Natural killer cell (primary cell): Measurements from ENCODE around the gene SMARCAL1. TPM values are rescaled to one million over a fixed set of nuclear protein-coding genes. Genes with fewer than 3 reads are reported as not detected.

Experiments
- ATAC-seq, 3 donors: fragments of 150-1000 bp in 2 of 3; fragments of 200-7000 bp in 1 of 3; cut with Tn5 transposase; 1 replicate in 1 of 3; 2 replicates in 2 of 3; pipeline ENCODE4 v1.10.0; 2021; ENCODE audit warnings: mild to moderate bottlenecking in 2 of 3, moderate library complexity in 2 of 3
- DNase-seq, 2 donors: peaks; one replicate each; pipeline versions ENCODE4 v3.0.0 to v3.0.0-alpha.2; 2013 to 2021; ENCODE audit warnings: mixed read lengths in 1 of 2
- H3K27ac ChIP-seq: one replicate; pipeline ENCODE4 v1.5.1; 2013; ENCODE audit warnings: mild to moderate bottlenecking, low read length
- H3K27me3 ChIP-seq: one replicate; pipeline ENCODE4 v1.6.1; 2013; ENCODE audit warnings: low read length; ENCODE audit not compliant: control insufficient read depth, insufficient read depth
- H3K36me3 ChIP-seq: one replicate; pipeline ENCODE4 v1.6.1; 2013; ENCODE audit warnings: low read length; ENCODE audit not compliant: control insufficient read depth, insufficient read depth
- H3K4me1 ChIP-seq: one replicate; pipeline ENCODE4 v1.6.1; 2013; ENCODE audit warnings: low read length; ENCODE audit not compliant: control insufficient read depth, insufficient read depth
- H3K4me3 ChIP-seq: one replicate; pipeline ENCODE4 v1.5.1; 2013; ENCODE audit warnings: low read length
- H3K9me3 ChIP-seq: one replicate; pipeline ENCODE4 v1.6.1; 2013; ENCODE audit warnings: low read length; ENCODE audit not compliant: control insufficient read depth, insufficient read depth
- H3K27ac Mint-ChIP-seq, 2 donors: one replicate each; pipeline ENCODE4 v1.8.0; 2022; ENCODE audit warnings: mild to moderate bottlenecking in 2 of 2, mixed read lengths in 2 of 2, moderate library complexity in 1 of 2
- H3K27me3 Mint-ChIP-seq, 2 donors: one replicate each; pipeline ENCODE4 v1.8.0; 2022; ENCODE audit warnings: low read depth in 2 of 2, mixed read lengths in 2 of 2
- H3K36me3 Mint-ChIP-seq: one replicate; pipeline ENCODE4 v1.8.0; 2022; ENCODE audit warnings: mixed read lengths
- H3K4me1 Mint-ChIP-seq, 2 donors: one replicate each; pipeline ENCODE4 v1.8.0; 2022; ENCODE audit warnings: mixed read lengths in 2 of 2
- H3K4me3 Mint-ChIP-seq: one replicate; pipeline ENCODE4 v1.8.0; 2022; ENCODE audit warnings: mild to moderate bottlenecking, moderate library complexity, mixed read lengths
- H3K9me3 Mint-ChIP-seq, 2 donors: one replicate each; pipeline ENCODE4 v1.8.0; 2022; ENCODE audit warnings: mixed read lengths in 2 of 2
- WGBS: methylation state at CpG from one replicate; pipeline ENCODE4 v1.1.7; 2013; ENCODE audit warnings: missing lambda C conversion rate; ENCODE audit not compliant: insufficient coverage; 5-methylcytosine and 5-hydroxymethylcytosine counted together
- intact Hi-C: fragments of 100-400 bp; cut with micrococcal nuclease; formaldehyde crosslinking; loops from one replicate; pipeline ENCODE4 v1.14.2; 2022
- total RNA-seq, 4 donors: library from RNA; stranded (reverse); fragments of 120-200 nt in 1 of 4; gene quantifications; one replicate each; pipeline versions ENCODE4 v1.2.3 to v1.2.4, GENCODE V29; 2013 to 2022
- TF ChIP-seq, protein P1 (sequence below): fragments of 200-600 bp; IDR thresholded peaks from one replicate; pipeline ENCODE4 v1.8.0; 2022; ENCODE audit warnings: antibody characterized with exemption

The SMARCAL1 gene
- total RNA-seq, 3 donors from 2014 or later (not counting 1 experiment from before 2014, with no cell fraction given): 18.7 to 25.6 (median 22.8) TPM

GRCh38 chr2:216408426-216409290 is 3.6 kb upstream of the SMARCAL1 start:
- H3K4me1 ChIP-seq: peaks cover 13% of the 10 kb centered on the region
- DNase-seq (no peak), ATAC-seq (no peak)
- Mint-ChIP-seq H3K4me1 (peaks cover 12 to 16% of the 10 kb centered on the region in 2 donors), H3K27ac (no peak overlapping the region), H3K4me3 (no peak overlapping the region), H3K27me3 (peaks cover 0 to 6% of the 10 kb centered on the region in 2 donors), H3K36me3 (no peaks in the 10 kb centered on the region), H3K9me3 (no peaks in the 10 kb centered on the region)
- H3K36me3 ChIP-seq: no peaks in the 10 kb centered on the region
- no peaks in the 10 kb centered on the region for H3K9me3 ChIP-seq
- H3K27me3 ChIP-seq: no peaks in the 10 kb centered on the region
- TF ChIP-seq, protein P1, sequence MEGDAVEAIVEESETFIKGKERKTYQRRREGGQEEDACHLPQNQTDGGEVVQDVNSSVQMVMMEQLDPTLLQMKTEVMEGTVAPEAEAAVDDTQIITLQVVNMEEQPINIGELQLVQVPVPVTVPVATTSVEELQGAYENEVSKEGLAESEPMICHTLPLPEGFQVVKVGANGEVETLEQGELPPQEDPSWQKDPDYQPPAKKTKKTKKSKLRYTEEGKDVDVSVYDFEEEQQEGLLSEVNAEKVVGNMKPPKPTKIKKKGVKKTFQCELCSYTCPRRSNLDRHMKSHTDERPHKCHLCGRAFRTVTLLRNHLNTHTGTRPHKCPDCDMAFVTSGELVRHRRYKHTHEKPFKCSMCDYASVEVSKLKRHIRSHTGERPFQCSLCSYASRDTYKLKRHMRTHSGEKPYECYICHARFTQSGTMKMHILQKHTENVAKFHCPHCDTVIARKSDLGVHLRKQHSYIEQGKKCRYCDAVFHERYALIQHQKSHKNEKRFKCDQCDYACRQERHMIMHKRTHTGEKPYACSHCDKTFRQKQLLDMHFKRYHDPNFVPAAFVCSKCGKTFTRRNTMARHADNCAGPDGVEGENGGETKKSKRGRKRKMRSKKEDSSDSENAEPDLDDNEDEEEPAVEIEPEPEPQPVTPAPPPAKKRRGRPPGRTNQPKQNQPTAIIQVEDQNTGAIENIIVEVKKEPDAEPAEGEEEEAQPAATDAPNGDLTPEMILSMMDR: no peak
- intact Hi-C loops: no loop called here
- WGBS: 86% methylated on average over 10 of the region's 11 CpGs
- no peak overlapping the region for H3K4me3 ChIP-seq
- no peak overlapping the region for H3K27ac ChIP-seq

DNA sequence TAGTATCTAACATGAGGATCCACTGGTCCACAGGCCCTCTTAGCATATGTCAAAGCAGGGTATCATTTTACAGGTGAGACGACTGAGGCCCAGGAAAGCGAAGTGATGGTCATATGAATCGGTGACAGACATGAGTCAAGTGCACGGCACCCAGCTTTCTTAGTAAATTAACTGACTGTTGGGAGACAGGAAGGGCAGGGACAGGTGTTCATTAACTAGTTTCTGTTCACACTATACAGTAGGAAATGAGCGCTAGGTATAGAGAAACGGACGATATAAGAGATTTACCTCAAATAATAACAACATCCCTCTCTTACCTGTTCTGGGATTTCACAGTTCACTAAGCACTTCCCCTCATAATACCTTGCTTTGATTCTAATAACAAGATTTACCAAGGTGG is 1.7 kb upstream of the SMARCAL1 start:
- TF ChIP-seq, protein P1: no peak
- Histone ChIP-seq H3K9me3 (no peaks in the 10 kb centered on the region), H3K4me3 (no peak overlapping the region), H3K4me1 (peaks cover 13% of the 10 kb centered on the region), H3K27me3 (no peaks in the 10 kb centered on the region), H3K36me3 (peaks cover 3% of the 10 kb centered on the region), H3K27ac (no peak overlapping the region)
- Mint-ChIP-seq H3K9me3 (no peaks in the 10 kb centered on the region), H3K4me3 (no peak overlapping the region), H3K4me1 (peaks cover 12 to 18% of the 10 kb centered on the region in 2 donors), H3K27ac (no peak overlapping the region), H3K36me3 (no peaks in the 10 kb centered on the region), H3K27me3 (peaks cover 0 to 5% of the 10 kb centered on the region in 2 donors)
- no peak for ATAC-seq
- intact Hi-C loops: no loop called here
- WGBS: 80% methylated on average over 6 of the region's 7 CpGs
- no peak for DNase-seq

GRCh38 chr2:216413882-216414281 is 1.6 kb downstream of the SMARCAL1 start:
- H3K4me3 Mint-ChIP-seq: peak overlapping the region; percentile 73
- peaks cover under 1% of the 10 kb centered on the region for H3K36me3 Mint-ChIP-seq
- Histone ChIP-seq H3K27me3 (no peaks in the 10 kb centered on the region), H3K4me1 (peaks cover 27% of the 10 kb centered on the region), H3K27ac (no peak overlapping the region), H3K36me3 (peaks cover 13% of the 10 kb centered on the region), H3K9me3 (no peaks in the 10 kb centered on the region), H3K4me3 (no peak overlapping the region)
- peak overlapping the region in 1 of 2 donors; percentile 62 for H3K27ac Mint-ChIP-seq
- TF ChIP-seq, protein P1: no peak
- DNase-seq (no peak), ATAC-seq (no peak)
- intact Hi-C loops: loop anchor here (2.0 kb wide), 2 partner anchors 85 to 299 kb away; partner anchors contain the start of gene RPL37A
- H3K27me3 Mint-ChIP-seq: no peaks in the 10 kb centered on the region
- 93% methylated on average over 2 of the region's 5 CpGs for WGBS
- peaks cover 34 to 37% of the 10 kb centered on the region in 2 donors for H3K4me1 Mint-ChIP-seq
- no peaks in the 10 kb centered on the region for H3K9me3 Mint-ChIP-seq
